Gastroesophageal sphincter (tissue), 3 donors: ENCODE data around the gene BCL2A1.

Experiments
- CTCF ChIP-seq, 4 experiments: fragments of 200-600 bp in 2 of 4; fragments of 450-650 bp in 2 of 4; sonication (generic) in 1 of 4; IDR thresholded peaks; one replicate each; pipeline ENCODE4 v1.5.1; 2017 to 2019; ENCODE audit warnings: antibody characterized with exemption in 4 of 4, mild to moderate bottlenecking in 2 of 4, moderate library complexity in 2 of 4
- EP300 ChIP-seq: sonication (generic); formaldehyde crosslinking; IDR thresholded peaks from one replicate; pipeline ENCODE4 v1.6.1; 2017; ENCODE audit warnings: antibody characterized with exemption, mild to moderate bottlenecking
- POLR2A ChIP-seq, 2 donors: fragments of 450-650 bp; IDR thresholded peaks; one replicate each; pipeline ENCODE4 v1.6.1; 2017; ENCODE audit warnings: antibody characterized with exemption in 2 of 2, mild to moderate bottlenecking in 2 of 2, moderate library complexity in 1 of 2
- POLR2AphosphoS5 ChIP-seq: sonication (generic); formaldehyde crosslinking; IDR thresholded peaks from one replicate; pipeline ENCODE4 v1.6.1; 2017; ENCODE audit warnings: antibody characterized with exemption

DNA sequence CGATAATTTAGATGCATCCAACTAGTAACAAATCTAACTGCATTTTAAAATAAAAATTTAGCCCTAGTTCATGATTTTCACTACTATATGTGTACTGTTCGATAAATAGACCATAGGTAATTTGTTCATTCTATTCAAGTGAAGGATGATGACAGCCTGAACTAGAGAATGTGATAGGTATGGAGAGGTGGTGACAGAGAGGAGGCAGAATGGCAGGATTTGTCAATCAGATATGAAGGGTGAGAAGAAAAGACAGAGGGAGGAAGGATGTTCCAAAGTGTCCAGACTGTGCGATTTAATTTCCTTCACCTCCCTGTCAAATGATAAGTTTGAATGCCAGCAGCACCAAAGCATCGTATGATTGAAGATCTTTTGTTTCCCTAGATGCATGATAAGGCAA lies 31.6 kb downstream of the BCL2A1 start:
- TF ChIP-seq EP300 (no peak), CTCF (IDR thresholded peaks at IDR 0.05) (no peak), POLR2A (IDR thresholded peaks at IDR 0.05) (no peak), POLR2AphosphoS5 (no peak)
